SK-N-SH (cell line): ENCODE results near the gene PSMC2. TPM values are rescaled to one million over a fixed set of nuclear protein-coding genes. Genes with fewer than 3 reads are reported as not detected.

ENCODE experiments used
- CTCF ChIA-PET: fragments of 300-600, 350-600 bp; formaldehyde crosslinking; extraction: SDS; loops from one replicate; lab custom pipeline; 2021; lab: Yijun Ruan, JAX
- POLR2A ChIA-PET: fragments of 350-600 bp; sonication (Branson Sonifier 250); formaldehyde crosslinking; extraction: SDS; loops from one replicate; lab custom pipeline; 2020; ENCODE audit warnings: antibody characterized with exemption, inconsistent platforms; lab: Yijun Ruan, JAX
- DNase-seq: peaks from one replicate; pipeline ENCODE4 v3.0.0; 2012
- H2AFZ ChIP-seq: fragments of 200-600 bp; sonication (generic); 2 replicates; pipeline ENCODE4 v1.8.1; 2016; ENCODE audit warnings: antibody characterized with exemption, mild to moderate bottlenecking, low read depth
- H3F3A ChIP-seq: fragments of 200-600 bp; sonication (generic); replicated peaks from 2 replicates; pipeline ENCODE3; 2016; ENCODE audit warnings: antibody characterized with exemption, mild to moderate bottlenecking; ENCODE audit not compliant: insufficient read depth
- H3K27ac ChIP-seq, 2 experiments: fragments of 200-500 bp in 1 of 2; fragments of 200-600 bp in 1 of 2; sonication (Bioruptor generic) in 1 of 2; sonication (generic), shearing (Covaris generic) in 1 of 2; 2 replicates each; pipeline versions ENCODE4 v1.5.1 to v1.6.1; 2014 to 2016; ENCODE audit warnings: low read depth in 2 of 2, inconsistent platforms in 1 of 2, low read length in 1 of 2, mild to moderate bottlenecking in 1 of 2, mixed read lengths in 1 of 2
- H3K27me3 ChIP-seq: fragments of 200-600 bp; sonication (generic), shearing (Covaris generic); 2 replicates; pipeline ENCODE4 v1.6.1; 2016; ENCODE audit warnings: mixed run types; ENCODE audit not compliant: insufficient read depth
- H3K36me3 ChIP-seq, 2 experiments: fragments of 200-500 bp in 1 of 2; fragments of 200-600 bp in 1 of 2; sonication (Bioruptor generic) in 1 of 2; sonication (generic) in 1 of 2; replicated peaks in 1 of 2; 2 replicates each; pipeline versions ENCODE3 to v1.5.1; 2014 to 2016; ENCODE audit warnings: low read length in 1 of 2, mild to moderate bottlenecking in 1 of 2; ENCODE audit not compliant: insufficient read depth in 2 of 2, control insufficient read depth in 1 of 2
- H3K4me1 ChIP-seq, 2 experiments: fragments of 200-500 bp in 1 of 2; fragments of 200-600 bp in 1 of 2; sonication (Bioruptor generic) in 1 of 2; sonication (generic), shearing (Covaris generic) in 1 of 2; 2 replicates each; pipeline versions ENCODE4 v1.5.1 to v1.6.1; 2014 to 2016; ENCODE audit warnings: low read depth in 1 of 2, low read length in 1 of 2, mixed run types in 1 of 2; ENCODE audit not compliant: insufficient read depth in 2 of 2, control insufficient read depth in 1 of 2
- H3K4me2 ChIP-seq: fragments of 200-600 bp; sonication (generic), shearing (Covaris generic); 2 replicates; pipeline ENCODE4 v1.6.1; 2017; ENCODE audit warnings: mixed run types
- H3K4me3 ChIP-seq, 2 experiments: fragments of 200-500 bp in 1 of 2; fragments of 200-600 bp in 1 of 2; sonication (Bioruptor generic) in 1 of 2; sonication (generic), shearing (Covaris generic) in 1 of 2; 2 replicates each; pipeline versions ENCODE4 v1.5.1 to v1.8.1; 2014 to 2016; ENCODE audit warnings: low read depth in 2 of 2, inconsistent platforms in 1 of 2, low read length in 1 of 2, mild to moderate bottlenecking in 1 of 2, mixed read lengths in 1 of 2, moderate library complexity in 1 of 2
- H3K79me2 ChIP-seq: fragments of 200-600 bp; sonication (generic); 2 replicates; pipeline ENCODE4 v1.8.1; 2017; ENCODE audit warnings: mild to moderate bottlenecking; ENCODE audit not compliant: insufficient read depth
- H3K9ac ChIP-seq: fragments of 200-600 bp; sonication (generic); 2 replicates; pipeline ENCODE4 v1.6.1; 2017; ENCODE audit warnings: mixed run types
- H3K9me2 ChIP-seq: fragments of 200-600 bp; sonication (generic); 2 replicates; pipeline ENCODE4 v1.6.1; 2017; ENCODE audit warnings: mixed run types
- H3K9me3 ChIP-seq: fragments of 200-600 bp; sonication (generic); 2 replicates; pipeline ENCODE4 v1.6.1; 2017; ENCODE audit warnings: mixed run types, mild to moderate bottlenecking, moderate library complexity
- H4K20me1 ChIP-seq: fragments of 200-600 bp; sonication (generic); 2 replicates; pipeline ENCODE4 v1.6.1; 2017; ENCODE audit warnings: mild to moderate bottlenecking, mixed run types; ENCODE audit not compliant: insufficient read depth
- ELF1 ChIP-seq: IDR thresholded peaks from 2 replicates; pipeline ENCODE4 v1.4.0; 2012
- EZH2phosphoT487 ChIP-seq: fragments of 200-600 bp; sonication (generic); IDR thresholded peaks from 2 replicates; pipeline ENCODE4 v1.6.1; 2017; ENCODE audit warnings: low read depth, mixed run types, mild to moderate bottlenecking, antibody characterized with exemption, moderate library complexity, borderline replicate concordance
- FOXM1 ChIP-seq: IDR thresholded peaks from 2 replicates; pipeline ENCODE4 v1.4.0; 2012; ENCODE audit warnings: low read depth, mild to moderate bottlenecking
- GABPA ChIP-seq: IDR thresholded peaks from 2 replicates; pipeline ENCODE4 v1.4.0; 2012; ENCODE audit warnings: low read depth, mild to moderate bottlenecking
- MXI1 ChIP-seq: IDR thresholded peaks from 2 replicates; pipeline ENCODE4 v1.6.1; 2012; ENCODE audit warnings: mild to moderate bottlenecking, low read depth, low read length, improper control_type of control experiment
- NFIC ChIP-seq: IDR thresholded peaks from 2 replicates; pipeline ENCODE4 v1.4.0; 2012; ENCODE audit warnings: borderline replicate concordance
- SIN3A ChIP-seq: IDR thresholded peaks from 2 replicates; pipeline ENCODE4 v1.6.1; 2012; ENCODE audit warnings: low read depth, mild to moderate bottlenecking, low read length, moderate library complexity, borderline replicate concordance
- TEAD4 ChIP-seq: IDR thresholded peaks from 2 replicates; pipeline ENCODE4 v1.4.0; 2012; ENCODE audit warnings: mild to moderate bottlenecking, borderline replicate concordance; ENCODE audit not compliant: insufficient read depth
- YY1 ChIP-seq: IDR thresholded peaks from 2 replicates; pipeline ENCODE4 v1.4.0; 2012; ENCODE audit warnings: low read depth, mild to moderate bottlenecking
- WGBS: methylation state at CpG from one replicate; pipeline ENCODE4 v1.1.6; 2017; ENCODE audit warnings: low lambda C conversion rate; 5-methylcytosine and 5-hydroxymethylcytosine counted together
- polyA plus RNA-seq, 3 experiments: library from polyadenylated mRNA; depleted of rRNA; stranded (reverse); fragments of >200 nt; gene quantifications; 2 replicates each; pipeline ENCODE4 v1.2.3, GENCODE V29; 2012
- TF ChIP-seq, protein P1 (sequence below): fragments of 150-350 bp; IDR thresholded peaks from 2 replicates; pipeline ENCODE4 v1.6.1; 2016; ENCODE audit warnings: mild to moderate bottlenecking, low read depth, low read length
- TF ChIP-seq, protein P2 (sequence below): IDR thresholded peaks from 2 replicates; pipeline ENCODE4 v1.6.1; 2012; ENCODE audit warnings: mild to moderate bottlenecking, low read depth, low read length, moderate library complexity

PSMC2 gene
- polyA plus RNA-seq, 1 of the 3 experiments (the other 2 are of a cell fraction): 231 TPM

DNA sequence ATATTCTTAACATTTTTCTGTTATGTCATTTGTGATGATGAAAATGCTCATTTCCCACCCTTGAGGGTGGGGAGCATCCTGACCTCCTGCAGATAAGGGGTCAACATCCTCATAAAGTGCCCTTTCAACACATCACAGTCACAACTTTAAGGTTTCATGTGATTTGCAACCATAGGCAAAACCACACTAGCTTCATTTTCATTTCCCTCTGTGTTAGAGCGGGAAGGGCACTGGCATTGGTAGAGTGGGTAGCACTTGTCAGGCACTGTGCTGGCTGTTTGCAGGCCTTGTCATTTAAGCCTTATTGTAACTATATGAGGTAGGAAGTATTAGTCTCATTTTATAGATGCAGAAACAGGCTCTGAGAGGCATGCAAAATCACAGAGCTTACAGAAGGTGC, 39.8 kb downstream of the PSMC2 start (continued):
- no peak for TF ChIP-seq EZH2phosphoT487

DNA sequence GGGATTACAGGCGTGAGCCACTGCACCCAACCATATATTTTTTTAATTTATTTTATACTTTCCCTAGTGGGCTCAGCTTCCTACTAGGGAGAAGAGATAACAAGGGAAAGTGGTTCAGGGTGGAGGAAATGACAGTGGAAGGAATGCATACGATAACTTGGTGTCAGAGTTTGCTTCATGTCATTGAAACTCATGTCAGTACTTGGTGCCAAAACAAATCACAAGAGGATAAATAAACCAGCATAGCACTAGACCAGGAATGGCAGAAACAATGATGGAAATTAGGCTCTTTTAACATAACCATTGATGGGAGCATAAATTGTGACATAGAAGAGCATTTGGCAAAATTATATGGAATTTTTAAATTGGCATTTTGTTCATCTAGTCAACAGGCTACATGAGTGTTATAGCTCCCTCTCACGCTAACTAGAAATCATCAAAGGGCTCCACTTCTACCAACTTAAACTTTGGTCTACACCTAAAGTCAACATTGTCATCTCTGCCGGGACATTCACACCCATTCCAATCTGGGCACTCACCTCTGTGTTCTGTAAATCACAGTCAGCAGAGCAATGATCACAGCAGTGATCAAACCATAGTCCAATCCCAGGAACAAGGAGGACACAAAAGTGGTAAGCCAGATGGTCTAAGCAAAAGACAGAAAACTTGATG, 41.2 kb downstream of the PSMC2 start:
- Histone ChIP-seq H3K4me1 (no peaks in the 10 kb centered on the region), H3K27me3 (no peaks in the 10 kb centered on the region; the same call in 1 of the 2 replicates), H3K27ac (no peak overlapping the region), H3K9ac (no peak overlapping the region), H3K36me3 (no peaks in the 10 kb centered on the region), H4K20me1 (no peaks in the 10 kb centered on the region), H3K4me2 (no peak overlapping the region), H3K9me3 (no peaks in the 10 kb centered on the region), H2AFZ (no peak overlapping the region), H3K9me2 (no peaks in the 10 kb centered on the region), H3F3A (no peaks in the 10 kb centered on the region), H3K79me2 (no peaks in the 10 kb centered on the region), H3K4me3 (no peak overlapping the region)
- CTCF ChIA-PET: interaction anchor here (0.6 to 1.2 kb wide), 2 partner anchors 10 to 327 kb away, joined by 3 to 4 read pairs; no protein-coding TSS in a partner anchor
- 47% methylated on average over 4 of the region's 4 CpGs for WGBS
- TF ChIP-seq SIN3A (no peak), YY1 (no peak), MXI1 (no peak), FOXM1 (no peak), NFIC (no peak), TEAD4 (no peak), ELF1 (no peak), GABPA (no peak)
- TF ChIP-seq, protein P1, sequence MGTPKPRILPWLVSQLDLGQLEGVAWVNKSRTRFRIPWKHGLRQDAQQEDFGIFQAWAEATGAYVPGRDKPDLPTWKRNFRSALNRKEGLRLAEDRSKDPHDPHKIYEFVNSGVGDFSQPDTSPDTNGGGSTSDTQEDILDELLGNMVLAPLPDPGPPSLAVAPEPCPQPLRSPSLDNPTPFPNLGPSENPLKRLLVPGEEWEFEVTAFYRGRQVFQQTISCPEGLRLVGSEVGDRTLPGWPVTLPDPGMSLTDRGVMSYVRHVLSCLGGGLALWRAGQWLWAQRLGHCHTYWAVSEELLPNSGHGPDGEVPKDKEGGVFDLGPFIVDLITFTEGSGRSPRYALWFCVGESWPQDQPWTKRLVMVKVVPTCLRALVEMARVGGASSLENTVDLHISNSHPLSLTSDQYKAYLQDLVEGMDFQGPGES: no peak
- TF ChIP-seq, protein P2, sequence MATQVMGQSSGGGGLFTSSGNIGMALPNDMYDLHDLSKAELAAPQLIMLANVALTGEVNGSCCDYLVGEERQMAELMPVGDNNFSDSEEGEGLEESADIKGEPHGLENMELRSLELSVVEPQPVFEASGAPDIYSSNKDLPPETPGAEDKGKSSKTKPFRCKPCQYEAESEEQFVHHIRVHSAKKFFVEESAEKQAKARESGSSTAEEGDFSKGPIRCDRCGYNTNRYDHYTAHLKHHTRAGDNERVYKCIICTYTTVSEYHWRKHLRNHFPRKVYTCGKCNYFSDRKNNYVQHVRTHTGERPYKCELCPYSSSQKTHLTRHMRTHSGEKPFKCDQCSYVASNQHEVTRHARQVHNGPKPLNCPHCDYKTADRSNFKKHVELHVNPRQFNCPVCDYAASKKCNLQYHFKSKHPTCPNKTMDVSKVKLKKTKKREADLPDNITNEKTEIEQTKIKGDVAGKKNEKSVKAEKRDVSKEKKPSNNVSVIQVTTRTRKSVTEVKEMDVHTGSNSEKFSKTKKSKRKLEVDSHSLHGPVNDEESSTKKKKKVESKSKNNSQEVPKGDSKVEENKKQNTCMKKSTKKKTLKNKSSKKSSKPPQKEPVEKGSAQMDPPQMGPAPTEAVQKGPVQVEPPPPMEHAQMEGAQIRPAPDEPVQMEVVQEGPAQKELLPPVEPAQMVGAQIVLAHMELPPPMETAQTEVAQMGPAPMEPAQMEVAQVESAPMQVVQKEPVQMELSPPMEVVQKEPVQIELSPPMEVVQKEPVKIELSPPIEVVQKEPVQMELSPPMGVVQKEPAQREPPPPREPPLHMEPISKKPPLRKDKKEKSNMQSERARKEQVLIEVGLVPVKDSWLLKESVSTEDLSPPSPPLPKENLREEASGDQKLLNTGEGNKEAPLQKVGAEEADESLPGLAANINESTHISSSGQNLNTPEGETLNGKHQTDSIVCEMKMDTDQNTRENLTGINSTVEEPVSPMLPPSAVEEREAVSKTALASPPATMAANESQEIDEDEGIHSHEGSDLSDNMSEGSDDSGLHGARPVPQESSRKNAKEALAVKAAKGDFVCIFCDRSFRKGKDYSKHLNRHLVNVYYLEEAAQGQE: no peak
- POLR2A ChIA-PET: interaction anchor here (0.7 kb wide), 1 partner anchor 10 kb away, joined by 4 read pairs; no protein-coding TSS in a partner anchor
- no peak for DNase-seq
